A549 (cell line): ENCODE data around the gene ETV3.

Experiments
- JUN ChIP-seq, 2 experiments: fragments of >200 bp; sonication (Bioruptor Twin); formaldehyde crosslinking; IDR thresholded peaks; 2 replicates in 1 of 2; 3 replicates in 1 of 2; pipeline ENCODE4 v1.6.1; 2016 to 2017
- POLR2A ChIP-seq: IDR thresholded peaks from 2 replicates; pipeline ENCODE4 v1.6.1; 2012; ENCODE audit warnings: mild to moderate bottlenecking, low read length
- TF ChIP-seq, protein P1 (sequence below): fragments of >200 bp; sonication (Bioruptor Twin); formaldehyde crosslinking; IDR thresholded peaks from 3 replicates; pipeline ENCODE4 v1.5.1; 2016
- TF ChIP-seq, protein P2 (sequence below): fragments of 150-350 bp; IDR thresholded peaks from 2 replicates; pipeline ENCODE4 v1.6.1; 2014; ENCODE audit warnings: low read depth, mild to moderate bottlenecking, low read length

DNA sequence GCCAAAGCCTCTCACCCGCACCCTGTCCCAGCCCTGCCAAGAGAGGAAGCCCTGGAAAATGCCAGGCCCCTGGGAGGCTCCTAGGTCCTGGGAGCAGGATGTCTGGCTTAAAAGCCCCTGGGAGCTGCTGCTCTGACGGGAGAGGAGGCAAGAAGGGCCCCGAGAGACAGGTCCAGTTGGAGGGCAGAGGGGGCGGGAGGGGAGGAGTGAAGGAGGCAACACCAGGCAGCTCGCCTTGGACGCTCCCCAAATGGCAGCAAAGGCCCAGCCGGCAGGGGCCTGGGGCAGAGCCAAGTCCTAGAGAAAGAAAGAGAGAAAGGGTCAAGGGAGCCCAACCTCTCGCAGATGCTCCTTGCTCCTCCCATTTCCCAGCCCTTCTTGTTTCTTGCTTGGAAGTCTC is 45.4 kb downstream of the ETV3 start:
- TF ChIP-seq POLR2A (no peak), JUN (IDR thresholded peaks at IDR 0.05) (no peak)
- TF ChIP-seq, protein P1, sequence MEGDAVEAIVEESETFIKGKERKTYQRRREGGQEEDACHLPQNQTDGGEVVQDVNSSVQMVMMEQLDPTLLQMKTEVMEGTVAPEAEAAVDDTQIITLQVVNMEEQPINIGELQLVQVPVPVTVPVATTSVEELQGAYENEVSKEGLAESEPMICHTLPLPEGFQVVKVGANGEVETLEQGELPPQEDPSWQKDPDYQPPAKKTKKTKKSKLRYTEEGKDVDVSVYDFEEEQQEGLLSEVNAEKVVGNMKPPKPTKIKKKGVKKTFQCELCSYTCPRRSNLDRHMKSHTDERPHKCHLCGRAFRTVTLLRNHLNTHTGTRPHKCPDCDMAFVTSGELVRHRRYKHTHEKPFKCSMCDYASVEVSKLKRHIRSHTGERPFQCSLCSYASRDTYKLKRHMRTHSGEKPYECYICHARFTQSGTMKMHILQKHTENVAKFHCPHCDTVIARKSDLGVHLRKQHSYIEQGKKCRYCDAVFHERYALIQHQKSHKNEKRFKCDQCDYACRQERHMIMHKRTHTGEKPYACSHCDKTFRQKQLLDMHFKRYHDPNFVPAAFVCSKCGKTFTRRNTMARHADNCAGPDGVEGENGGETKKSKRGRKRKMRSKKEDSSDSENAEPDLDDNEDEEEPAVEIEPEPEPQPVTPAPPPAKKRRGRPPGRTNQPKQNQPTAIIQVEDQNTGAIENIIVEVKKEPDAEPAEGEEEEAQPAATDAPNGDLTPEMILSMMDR: no peak
- TF ChIP-seq, protein P2, sequence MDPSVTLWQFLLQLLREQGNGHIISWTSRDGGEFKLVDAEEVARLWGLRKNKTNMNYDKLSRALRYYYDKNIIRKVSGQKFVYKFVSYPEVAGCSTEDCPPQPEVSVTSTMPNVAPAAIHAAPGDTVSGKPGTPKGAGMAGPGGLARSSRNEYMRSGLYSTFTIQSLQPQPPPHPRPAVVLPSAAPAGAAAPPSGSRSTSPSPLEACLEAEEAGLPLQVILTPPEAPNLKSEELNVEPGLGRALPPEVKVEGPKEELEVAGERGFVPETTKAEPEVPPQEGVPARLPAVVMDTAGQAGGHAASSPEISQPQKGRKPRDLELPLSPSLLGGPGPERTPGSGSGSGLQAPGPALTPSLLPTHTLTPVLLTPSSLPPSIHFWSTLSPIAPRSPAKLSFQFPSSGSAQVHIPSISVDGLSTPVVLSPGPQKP: no peak
